ENCODE measurements around the gene OR5H15. TPM values are rescaled to one million over a fixed set of nuclear protein-coding genes. Genes with fewer than 3 reads are reported as not detected.

Gene OR5H15
- total and polyA plus RNA-seq, 2 of the 13 experiments (the other 11 are each of a cell fraction or from before 2014, with no cell fraction given): not detected

- DNase-seq (ENCODE audit: low spot score) (no peak), FAIRE-seq (no peak), ATAC-seq (no peak)
- WGBS (ENCODE audit: low lambda C conversion rate): 1% methylated on average over 2 of the region's 2 CpGs
- Histone ChIP-seq H3K4me1 (ENCODE audit: insufficient read depth, low read length) (no peaks in the 10 kb centered on the region), H3K4me3 (replicated peaks in 1 of 3; ENCODE audit: insufficient read depth in 1 of 3, low read depth in 2 of 3, low read length in 3 of 3) (no peak overlapping the region), H3K9me3 (ENCODE audit: low read length) (no peaks in the 10 kb centered on the region), H3K79me2 (ENCODE audit: insufficient read depth, low read length) (no peaks in the 10 kb centered on the region), H4K20me1 (ENCODE audit: insufficient read depth, low read length) (no peaks in the 10 kb centered on the region), H3K9ac (ENCODE audit: insufficient read depth, low read depth, low read length) (no peak overlapping the region), H3K4me2 (ENCODE audit: low read depth, low read length) (no peak overlapping the region), H3K27ac (ENCODE audit: extremely low read length, insufficient read depth, low read length) (no peak overlapping the region), H2AFZ (ENCODE audit: low read length) (no peak overlapping the region), H3K27me3 (ENCODE audit: control insufficient read depth in 1 of 2, insufficient read depth in 2 of 2, low read length in 2 of 2) (no peaks in the 10 kb centered on the region), H3K36me3 (replicated peaks in 1 of 2; ENCODE audit: control insufficient read depth in 1 of 2, insufficient read depth in 2 of 2, low read length in 2 of 2) (no peaks in the 10 kb centered on the region)
- ChIA-PET CTCF (ENCODE audit: low intra/inter-chr PET ratio, low total read pairs) (no interaction called here), POLR2A (no interaction called here)
- no TSS peak for BruUV-seq (replicated peaks)
- in situ Hi-C loops (cut with HindIII; ENCODE audit: extremely low pct_ligation_motif_present, low pct_unique_long_range_greater_than_20kb): no loop called here
- TF ChIP-seq CENPT (CRISPR knock-in tag; IDR thresholded peaks at IDR 0.05; ENCODE audit: low read depth) (no peak), MLLT10 (CRISPR knock-in tag; IDR thresholded peaks at IDR 0.05) (no peak), NFYB (CRISPR knock-in tag; IDR thresholded peaks at IDR 0.05) (no peak), SIN3A (IDR thresholded peaks at IDR 0.05; ENCODE audit: borderline replicate concordance, low read depth, low read length) (no peak), NFKBIZ (CRISPR knock-in tag; IDR thresholded peaks at IDR 0.05) (no peak), ZBTB20 (CRISPR knock-in tag; IDR thresholded peaks at IDR 0.05; ENCODE audit: borderline replicate concordance, low read depth) (no peak), ZNF891 (CRISPR knock-in tag; IDR thresholded peaks at IDR 0.05) (no peak)
- intact Hi-C loops (cut with micrococcal nuclease; ENCODE audit: unreplicated experiment): no loop called here
Observed at GRCh38 chr3:98209244-98209643, 42.7 kb downstream of the OR5H15 start.

- DNase-seq (ENCODE audit: low spot score) (no peak), FAIRE-seq (no peak), ATAC-seq (no peak)
- Histone ChIP-seq H2AFZ (ENCODE audit: low read length) (no peak overlapping the region), H3K4me2 (ENCODE audit: low read depth, low read length) (no peak overlapping the region), H3K4me3 (replicated peaks in 1 of 3; ENCODE audit: insufficient read depth in 1 of 3, low read depth in 2 of 3, low read length in 3 of 3) (no peak overlapping the region), H3K4me1 (ENCODE audit: insufficient read depth, low read length) (no peaks in the 10 kb centered on the region), H3K9ac (ENCODE audit: insufficient read depth, low read depth, low read length) (no peak overlapping the region), H3K27me3 (ENCODE audit: control insufficient read depth in 1 of 2, insufficient read depth in 2 of 2, low read length in 2 of 2) (no peaks in the 10 kb centered on the region), H4K20me1 (ENCODE audit: insufficient read depth, low read length) (no peaks in the 10 kb centered on the region), H3K27ac (ENCODE audit: extremely low read length, insufficient read depth, low read length) (no peak overlapping the region), H3K9me3 (ENCODE audit: low read length) (no peaks in the 10 kb centered on the region), H3K36me3 (replicated peaks in 1 of 2; ENCODE audit: control insufficient read depth in 1 of 2, insufficient read depth in 2 of 2, low read length in 2 of 2) (no peaks in the 10 kb centered on the region), H3K79me2 (ENCODE audit: insufficient read depth, low read length) (no peaks in the 10 kb centered on the region)
- in situ Hi-C loops (cut with HindIII; ENCODE audit: extremely low pct_ligation_motif_present, low pct_unique_long_range_greater_than_20kb): no loop called here
- intact Hi-C loops (cut with micrococcal nuclease; ENCODE audit: unreplicated experiment): no loop called here
- BruUV-seq (replicated peaks): no TSS peak
- POLR2A ChIA-PET: no interaction called here
- CTCF ChIA-PET (ENCODE audit: low intra/inter-chr PET ratio, low total read pairs): no interaction called here
- 7% methylated on average over 7 of the region's 7 CpGs for WGBS (ENCODE audit: low lambda C conversion rate)
- no peak for TF ChIP-seq ZNF12 (CRISPR knock-in tag; IDR thresholded peaks at IDR 0.05)
- no peak for TF ChIP-seq NBN (conservative IDR thresholded peaks at IDR 0.05)
- TF ChIP-seq POLR2AphosphoS2 (IDR thresholded peaks at IDR 0.05; ENCODE audit: low read depth, low read length): no peak
- no peak for TF ChIP-seq ZNF256 (CRISPR knock-in tag; conservative IDR thresholded peaks at IDR 0.05)
- no peak for TF ChIP-seq ZNF468 (CRISPR knock-in tag; IDR thresholded peaks at IDR 0.05)
- no peak for TF ChIP-seq SOX6 (IDR thresholded peaks at IDR 0.05)
- no peak for TF ChIP-seq SOX6 (CRISPR knock-in tag; IDR thresholded peaks at IDR 0.05)
- no peak for TF ChIP-seq ZNF331 (CRISPR knock-in tag; IDR thresholded peaks at IDR 0.05)
- no peak for TF ChIP-seq CREBL2 (CRISPR knock-in tag; IDR thresholded peaks at IDR 0.05; ENCODE audit: borderline replicate concordance)
- TF ChIP-seq ZBTB4 (CRISPR knock-in tag; IDR thresholded peaks at IDR 0.05; ENCODE audit: borderline replicate concordance): no peak
Observed at GRCh38 chr3:98213276-98213675, 46.8 kb downstream of the OR5H15 start.
